GM12872 (cell line): ENCODE measurements around the gene AP4M1.

ENCODE experiments used
- CTCF ChIP-seq: IDR thresholded peaks from 3 replicates; pipeline ENCODE4 v1.5.1; 2011; ENCODE audit warnings: low read depth, mild to moderate bottlenecking, low read length, moderate library complexity; ENCODE audit not compliant: insufficient read depth

The AP4M1 gene

DNA sequence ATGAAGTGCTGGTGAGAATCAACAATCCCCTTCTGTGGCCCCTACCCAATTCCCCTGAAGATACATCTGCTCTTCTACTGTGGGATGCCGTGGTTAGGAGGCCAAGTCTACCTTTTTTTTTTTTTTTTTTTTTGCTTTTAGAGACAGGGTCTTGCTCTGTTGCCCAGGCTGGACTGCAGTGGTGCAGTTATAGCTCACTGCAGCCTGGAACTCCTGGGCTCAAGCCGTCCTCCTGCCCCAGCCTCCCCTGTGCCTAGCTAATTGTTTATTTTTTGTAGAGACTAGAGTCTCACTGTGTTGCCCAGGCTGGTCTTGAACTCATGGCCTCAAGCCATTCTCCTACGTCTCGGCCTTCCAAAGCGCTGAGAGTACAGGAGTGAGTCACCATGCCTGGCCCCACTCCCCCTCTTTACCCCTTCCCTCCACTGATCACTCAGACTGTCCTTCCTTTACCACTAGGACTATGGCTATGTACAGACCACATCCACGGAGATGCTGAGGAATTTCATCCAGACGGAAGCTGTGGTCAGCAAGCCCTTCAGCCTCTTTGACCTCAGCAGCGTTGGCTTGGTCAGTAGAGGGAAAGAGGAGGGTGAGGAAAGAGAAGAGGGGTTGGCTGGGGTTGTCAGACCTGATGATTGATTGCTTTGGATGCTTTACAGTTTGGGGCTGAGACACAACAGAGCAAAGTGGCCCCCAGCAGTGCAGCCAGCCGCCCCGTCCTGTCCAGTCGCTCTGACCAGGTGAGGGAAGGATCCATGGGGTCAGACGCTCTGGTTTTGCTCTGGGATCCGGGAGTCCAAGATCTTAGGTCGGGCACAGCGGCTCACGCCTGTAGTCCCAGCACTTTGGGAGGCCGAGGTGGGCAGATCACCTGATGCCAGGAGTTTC, 1.8 kb downstream of the AP4M1 start:
- TF ChIP-seq CTCF: no peak

DNA sequence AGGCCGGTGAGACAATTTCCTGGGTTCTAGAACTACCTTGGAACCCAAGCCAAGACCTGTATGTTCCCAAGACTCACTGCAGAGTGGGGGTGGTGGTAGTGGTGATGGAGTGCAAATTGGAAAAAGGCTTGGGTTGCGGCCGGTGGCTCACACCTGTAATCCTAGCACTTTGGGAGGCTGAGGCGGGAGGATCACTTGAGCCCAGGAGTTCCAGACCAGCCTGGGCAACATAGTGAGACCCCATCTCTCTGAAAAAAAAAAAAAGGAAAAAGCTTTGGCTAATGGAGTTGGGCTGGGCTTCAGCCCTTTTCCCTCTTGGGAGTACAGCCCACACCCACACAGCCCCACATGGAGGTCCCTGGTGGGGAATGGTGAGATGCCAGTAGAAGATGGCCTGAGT, 4.1 kb downstream of the AP4M1 start:
- TF ChIP-seq CTCF: no peak

GRCh38 chr7:100106633-100107032, 5.2 kb downstream of the AP4M1 start:
- no peak for TF ChIP-seq CTCF

DNA sequence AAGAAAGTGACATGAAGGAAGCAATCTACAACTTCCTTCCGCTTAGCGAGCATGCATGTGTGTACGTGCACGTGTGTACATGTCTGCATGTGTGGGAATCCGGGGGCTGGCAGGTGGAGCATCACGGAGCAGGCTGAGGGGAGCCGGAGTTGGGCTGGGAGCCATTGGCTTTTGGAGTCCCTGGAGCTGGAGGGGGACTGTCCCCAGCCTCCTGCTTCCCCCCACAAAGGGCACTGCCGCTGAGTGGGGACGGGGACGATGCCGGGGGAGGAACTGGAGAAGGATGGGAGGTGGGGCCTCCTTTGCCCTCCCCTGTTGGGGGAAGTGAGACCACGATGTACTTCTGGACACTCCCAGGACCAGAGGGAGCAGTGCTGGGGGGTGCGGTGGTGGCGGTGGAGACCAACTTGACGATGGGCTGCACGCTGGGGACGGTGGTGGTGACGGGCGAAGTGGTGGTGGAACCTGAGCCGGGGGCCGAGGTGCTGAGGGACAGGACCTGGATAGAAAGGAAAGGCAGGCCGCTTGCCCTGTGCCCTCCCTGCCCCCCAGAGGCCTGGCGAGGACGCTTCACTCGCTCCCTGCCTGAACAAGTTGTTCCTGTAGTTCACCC, 5.8 kb downstream of the AP4M1 start:
- TF ChIP-seq CTCF: no peak

GRCh38 chr7:100107890-100108289, 6.4 kb downstream of the AP4M1 start:
- no peak for TF ChIP-seq CTCF

DNA sequence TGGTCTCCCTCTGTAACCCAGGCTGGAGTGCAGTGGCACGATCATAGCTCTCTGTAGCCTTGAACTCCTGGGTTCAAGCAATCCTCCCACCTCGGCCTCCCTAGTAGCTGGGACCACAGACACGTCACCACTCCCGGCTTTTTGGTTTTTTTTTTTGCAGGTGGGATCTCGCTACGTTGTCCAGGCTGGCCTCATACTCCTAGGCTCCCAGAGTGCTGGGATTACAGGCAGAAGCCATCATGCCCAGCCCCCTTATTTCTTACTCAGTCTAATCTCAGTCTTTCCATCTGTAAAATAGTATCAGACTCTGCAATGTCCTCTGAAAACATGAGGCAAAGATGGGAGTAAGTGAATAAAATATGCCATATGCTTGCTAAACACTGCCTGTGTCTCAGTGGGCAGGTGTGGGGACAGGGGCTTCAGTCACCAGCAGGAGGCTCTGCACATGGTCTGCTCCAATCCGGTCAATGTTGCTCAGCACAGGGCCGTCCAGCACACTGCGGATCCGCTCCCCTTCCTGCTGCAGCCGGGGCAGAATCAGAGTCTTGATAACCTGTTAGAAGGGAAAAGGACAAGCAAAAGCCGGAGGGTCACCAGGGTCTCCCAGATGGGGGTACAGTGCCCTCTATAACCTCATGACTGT, 8.2 kb downstream of the AP4M1 start:
- no peak for TF ChIP-seq CTCF

GRCh38 chr7:100111156-100111555, 9.7 kb downstream of the AP4M1 start:
- no peak for TF ChIP-seq CTCF
